Measurements from ENCODE around the gene NOTCH1. TPM values are rescaled to one million over a fixed set of nuclear protein-coding genes. Genes with fewer than 3 reads are reported as not detected.
A peak's percentile ranks its signal among the peaks of the same experiment; 100 is the strongest.

The NOTCH1 gene
- total and polyA plus RNA-seq, 2 of the 13 experiments (the other 11 are each of a cell fraction or from before 2014, with no cell fraction given) = 0.09 to 0.35 TPM

- no peak for FAIRE-seq
- no peak for DNase-seq (ENCODE audit: low spot score)
- in situ Hi-C loops (cut with HindIII; ENCODE audit: extremely low pct_ligation_motif_present, low pct_unique_long_range_greater_than_20kb) = no loop called here
These were observed 8.4 kb downstream of the NOTCH1 start for GRCh38 chr9:136537411-136537810.

GRCh38 chr9:136536721-136537241 is 9.1 kb downstream of the NOTCH1 start:
- FAIRE-seq (no peak), DNase-seq (ENCODE audit: low spot score) (no peak), ATAC-seq (peak; percentile 33; the same call in 2 of the 3 replicates)
- H3K4me1 ChIP-seq (ENCODE audit: insufficient read depth, low read length) = no peaks in the 10 kb centered on the region
- TF ChIP-seq ZNF563 (CRISPR knock-in tag; IDR thresholded peaks at IDR 0.05) (no peak), ZBTB33 (CRISPR knock-in tag; IDR thresholded peaks at IDR 0.05) (0 out of 2 replicates have a peak, but pooled peaks have one; percentile 16)
- no peaks in the 10 kb centered on the region for H3K79me2 ChIP-seq (ENCODE audit: insufficient read depth, low read length)
- BruUV-seq (replicated peaks) = no TSS peak
- in situ Hi-C loops (cut with HindIII; ENCODE audit: extremely low pct_ligation_motif_present, low pct_unique_long_range_greater_than_20kb) (no loop called here), intact Hi-C loops (cut with micrococcal nuclease; ENCODE audit: unreplicated experiment) (no loop called here)
- H3K9ac ChIP-seq (ENCODE audit: insufficient read depth, low read depth, low read length) = no peak overlapping the region
- H3K4me2 ChIP-seq (ENCODE audit: low read depth, low read length) = no peak overlapping the region
- no peaks in the 10 kb centered on the region for H3K36me3 ChIP-seq (replicated peaks in 1 of 2; ENCODE audit: control insufficient read depth in 1 of 2, insufficient read depth in 2 of 2, low read length in 2 of 2)
- H4K20me1 ChIP-seq (ENCODE audit: insufficient read depth, low read length) = no peaks in the 10 kb centered on the region
- ChIA-PET CTCF (ENCODE audit: low intra/inter-chr PET ratio, low total read pairs) (no interaction called here), POLR2A (no interaction called here)
- WGBS (ENCODE audit: low lambda C conversion rate) = no CpG with 5 or more reads among the region's 16 CpGs
- no peak overlapping the region for H3K27ac ChIP-seq (ENCODE audit: extremely low read length, insufficient read depth, low read length)
- no peak overlapping the region for H3K4me3 ChIP-seq (replicated peaks in 1 of 3; ENCODE audit: insufficient read depth in 1 of 3, low read depth in 2 of 3, low read length in 3 of 3)
- no peaks in the 10 kb centered on the region; a peak in 1 of 5 replicates for H3K27me3 ChIP-seq (ENCODE audit: control insufficient read depth in 1 of 2, insufficient read depth in 2 of 2, low read length in 2 of 2)
- H2AFZ ChIP-seq (ENCODE audit: low read length) = no peak overlapping the region
- no peaks in the 10 kb centered on the region for H3K9me3 ChIP-seq (ENCODE audit: low read length)

More at GRCh38 chr9:136537411-136537810, 8.4 kb downstream of the NOTCH1 start:
- Histone ChIP-seq H3K4me1 (ENCODE audit: insufficient read depth, low read length) (no peaks in the 10 kb centered on the region), H3K4me3 (replicated peaks in 1 of 3; ENCODE audit: insufficient read depth in 1 of 3, low read depth in 2 of 3, low read length in 3 of 3) (no peak overlapping the region), H3K27ac (ENCODE audit: extremely low read length, insufficient read depth, low read length) (no peak overlapping the region), H3K9me3 (ENCODE audit: low read length) (no peaks in the 10 kb centered on the region), H3K9ac (ENCODE audit: insufficient read depth, low read depth, low read length) (no peak overlapping the region), H3K4me2 (ENCODE audit: low read depth, low read length) (no peak overlapping the region), H3K36me3 (replicated peaks in 1 of 2; ENCODE audit: control insufficient read depth in 1 of 2, insufficient read depth in 2 of 2, low read length in 2 of 2) (no peaks in the 10 kb centered on the region), H3K27me3 (ENCODE audit: control insufficient read depth in 1 of 2, insufficient read depth in 2 of 2, low read length in 2 of 2) (no peaks in the 10 kb centered on the region; a peak in 1 of 5 replicates), H4K20me1 (ENCODE audit: insufficient read depth, low read length) (no peaks in the 10 kb centered on the region), H3K79me2 (ENCODE audit: insufficient read depth, low read length) (no peaks in the 10 kb centered on the region), H2AFZ (ENCODE audit: low read length) (no peak overlapping the region)
- ATAC-seq = no peak
- POLR2A ChIA-PET = no interaction called here
- BruUV-seq (replicated peaks) = no TSS peak
- WGBS (ENCODE audit: low lambda C conversion rate) = 87% methylated on average over 7 of the region's 7 CpGs
- intact Hi-C loops (cut with micrococcal nuclease; ENCODE audit: unreplicated experiment) = no loop called here
- TF ChIP-seq ZNF121 (CRISPR knock-in tag; IDR thresholded peaks at IDR 0.05) (peak; percentile 37; the same call in 1 of the 2 replicates), ZNF598 (CRISPR knock-in tag; IDR thresholded peaks at IDR 0.05; ENCODE audit: borderline replicate concordance) (no peak), ZNF234 (CRISPR knock-in tag; conservative IDR thresholded peaks at IDR 0.05) (no peak), ZNF790 (CRISPR knock-in tag; IDR thresholded peaks at IDR 0.05; ENCODE audit: borderline replicate concordance) (no peak), THAP11 (CRISPR knock-in tag; IDR thresholded peaks at IDR 0.05) (no peak)
- CTCF ChIA-PET (ENCODE audit: low intra/inter-chr PET ratio, low total read pairs) = no interaction called here
